ENCODE measurements around the gene ANKH.

Gene ANKH

DNA sequence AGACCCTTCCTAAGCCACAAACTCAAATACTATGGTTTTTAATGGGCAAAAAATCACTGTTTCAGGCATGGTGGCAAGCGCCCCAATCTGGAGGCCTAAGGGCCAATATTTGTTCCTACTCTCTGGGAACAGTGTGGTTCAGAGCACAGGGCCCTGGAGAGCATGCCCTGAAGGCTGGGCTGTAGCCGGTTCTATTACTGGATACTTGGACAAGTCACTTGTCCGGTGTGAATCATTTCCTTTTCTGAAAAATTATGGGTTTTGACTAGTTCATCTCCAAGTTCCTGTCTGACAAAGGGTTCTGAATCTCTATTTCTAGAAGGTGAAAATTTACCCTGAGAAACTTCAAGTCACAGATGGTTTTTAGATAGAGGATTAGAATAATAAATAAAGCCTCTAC lies 132.0 kb downstream of the ANKH start:
- DNase-seq (ENCODE audit: low read depth in 2 of 2), result peak; percentile 58 to 83
- TF ChIP-seq, protein P1, sequence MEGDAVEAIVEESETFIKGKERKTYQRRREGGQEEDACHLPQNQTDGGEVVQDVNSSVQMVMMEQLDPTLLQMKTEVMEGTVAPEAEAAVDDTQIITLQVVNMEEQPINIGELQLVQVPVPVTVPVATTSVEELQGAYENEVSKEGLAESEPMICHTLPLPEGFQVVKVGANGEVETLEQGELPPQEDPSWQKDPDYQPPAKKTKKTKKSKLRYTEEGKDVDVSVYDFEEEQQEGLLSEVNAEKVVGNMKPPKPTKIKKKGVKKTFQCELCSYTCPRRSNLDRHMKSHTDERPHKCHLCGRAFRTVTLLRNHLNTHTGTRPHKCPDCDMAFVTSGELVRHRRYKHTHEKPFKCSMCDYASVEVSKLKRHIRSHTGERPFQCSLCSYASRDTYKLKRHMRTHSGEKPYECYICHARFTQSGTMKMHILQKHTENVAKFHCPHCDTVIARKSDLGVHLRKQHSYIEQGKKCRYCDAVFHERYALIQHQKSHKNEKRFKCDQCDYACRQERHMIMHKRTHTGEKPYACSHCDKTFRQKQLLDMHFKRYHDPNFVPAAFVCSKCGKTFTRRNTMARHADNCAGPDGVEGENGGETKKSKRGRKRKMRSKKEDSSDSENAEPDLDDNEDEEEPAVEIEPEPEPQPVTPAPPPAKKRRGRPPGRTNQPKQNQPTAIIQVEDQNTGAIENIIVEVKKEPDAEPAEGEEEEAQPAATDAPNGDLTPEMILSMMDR (IDR thresholded peaks at IDR 0.05; ENCODE audit: low read depth, low read length), result no peak

DNA sequence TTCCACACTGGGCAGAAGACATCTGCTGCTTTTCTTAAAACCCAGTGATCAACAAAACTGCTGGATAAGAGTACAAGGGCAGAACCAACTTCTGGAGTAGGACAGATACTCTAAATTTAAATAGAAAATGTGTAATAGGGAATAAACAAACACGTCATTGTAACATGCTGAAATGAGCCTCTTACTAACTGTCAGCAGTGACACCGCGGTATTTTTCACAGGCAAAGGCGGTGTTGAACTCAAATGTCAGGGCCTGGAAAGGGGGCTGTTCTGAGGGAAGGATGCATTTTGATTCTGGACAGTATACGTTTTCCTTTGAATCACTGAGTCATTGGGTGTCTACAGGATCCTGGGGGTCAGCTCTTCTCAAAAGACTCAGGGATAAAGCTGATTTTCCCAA lies 133.5 kb downstream of the ANKH start:
- no peak overlapping the region for H3K4me3 ChIP-seq (replicated peaks in 1 of 2; ENCODE audit: low read depth in 2 of 2, low read length in 2 of 2)
- TF ChIP-seq, protein P1 (IDR thresholded peaks at IDR 0.05; ENCODE audit: low read depth, low read length), result no peak
- DNase-seq (ENCODE audit: low read depth in 2 of 2), result no peak

More for the DNA sequence above, 132.0 kb downstream of the ANKH start:
- H3K4me3 ChIP-seq (replicated peaks in 1 of 2; ENCODE audit: low read depth in 2 of 2, low read length in 2 of 2), result no peak overlapping the region

DNA sequence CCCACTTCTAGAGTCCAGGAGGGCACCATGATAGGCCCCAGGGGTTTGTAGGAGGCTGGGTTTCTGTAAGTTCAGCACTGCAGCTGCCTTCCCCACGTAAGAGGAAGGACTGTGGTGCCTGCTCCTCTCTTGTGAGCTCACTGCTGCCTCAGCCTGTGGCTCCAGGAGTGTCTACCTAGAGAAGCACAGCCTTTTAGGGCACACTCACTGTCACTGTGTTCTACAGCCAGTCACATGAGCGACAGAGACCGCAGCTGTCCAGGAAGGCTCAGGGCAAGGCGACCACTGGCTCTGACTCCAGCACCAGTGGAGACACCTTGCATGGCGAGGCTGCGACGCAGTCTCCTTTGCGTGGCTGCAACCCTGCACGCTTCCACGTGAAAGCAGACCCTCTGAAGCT lies 134.3 kb downstream of the ANKH start:
- no peak for DNase-seq (ENCODE audit: low read depth in 2 of 2)
- TF ChIP-seq, protein P1 (IDR thresholded peaks at IDR 0.05; ENCODE audit: low read depth, low read length), result no peak
- no peak overlapping the region for H3K4me3 ChIP-seq (replicated peaks in 1 of 2; ENCODE audit: low read depth in 2 of 2, low read length in 2 of 2)

DNA sequence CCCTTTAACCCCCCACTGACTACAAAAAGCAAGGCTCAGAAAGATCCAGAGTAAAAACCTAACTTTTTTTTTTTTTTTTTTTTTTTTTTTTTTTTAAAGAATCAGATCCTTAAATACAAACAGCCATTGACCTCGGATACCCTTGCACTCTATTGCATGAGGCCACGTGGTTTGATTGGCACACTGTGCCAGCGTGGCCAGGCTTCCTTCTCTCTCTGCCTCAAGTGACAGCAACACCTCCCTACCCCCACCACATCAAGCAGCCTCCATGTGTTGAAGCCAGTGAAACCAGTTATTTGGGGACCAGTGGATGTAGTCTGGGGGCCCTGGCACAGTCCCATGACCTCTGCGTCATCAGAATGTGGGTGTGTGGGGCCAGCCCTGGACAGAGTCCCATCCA lies 135.6 kb downstream of the ANKH start:
- no peak overlapping the region for H3K4me3 ChIP-seq (replicated peaks in 1 of 2; ENCODE audit: low read depth in 2 of 2, low read length in 2 of 2)
- no peak for DNase-seq (ENCODE audit: low read depth in 2 of 2)
- TF ChIP-seq, protein P1 (IDR thresholded peaks at IDR 0.05; ENCODE audit: low read depth, low read length), result no peak

DNA sequence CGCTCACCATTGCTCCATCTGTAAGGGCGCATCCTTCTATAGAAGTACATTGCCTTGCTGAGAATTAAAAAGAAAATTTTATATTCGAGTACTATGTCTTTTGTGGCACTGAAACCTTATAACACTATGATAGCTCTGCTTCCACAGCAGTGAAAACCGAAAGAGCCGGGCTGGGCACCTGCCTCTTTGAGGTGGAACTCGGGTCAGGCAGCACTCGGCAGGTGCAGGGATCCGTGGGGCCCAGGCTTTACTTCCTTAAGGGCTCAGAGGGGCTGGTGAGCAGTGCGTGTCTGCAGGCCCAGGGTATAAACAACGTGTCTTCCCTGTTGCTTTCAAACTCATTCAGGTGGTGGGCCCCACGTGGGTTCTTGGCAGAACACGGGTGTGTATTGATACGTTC lies 137.2 kb downstream of the ANKH start:
- H3K4me3 ChIP-seq (replicated peaks in 1 of 2; ENCODE audit: low read depth in 2 of 2, low read length in 2 of 2), result no peak overlapping the region
- DNase-seq (ENCODE audit: low read depth in 2 of 2), result no peak
- TF ChIP-seq, protein P1 (IDR thresholded peaks at IDR 0.05; ENCODE audit: low read depth, low read length), result no peak

DNA sequence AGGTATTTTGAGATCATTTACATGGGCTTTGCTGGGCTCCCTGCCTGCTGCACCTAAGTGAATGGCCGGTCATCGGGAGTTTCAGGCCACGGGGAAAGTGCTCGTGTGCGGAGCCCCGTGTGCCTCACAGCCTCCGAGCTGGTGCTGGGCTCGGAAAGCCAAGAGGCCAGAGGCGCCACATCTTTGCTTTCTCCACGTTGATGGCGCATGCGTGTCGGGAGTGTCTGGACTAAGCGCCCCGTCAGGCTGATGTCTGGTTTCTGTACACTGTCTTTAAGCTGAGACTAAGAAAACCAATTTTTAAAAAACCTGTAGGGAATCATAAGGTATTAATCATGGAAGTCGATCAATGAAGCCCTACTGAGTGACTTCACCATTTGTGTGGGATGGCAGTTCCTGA lies 137.9 kb downstream of the ANKH start:
- TF ChIP-seq, protein P1 (IDR thresholded peaks at IDR 0.05; ENCODE audit: low read depth, low read length), result no peak
- no peak for DNase-seq (ENCODE audit: low read depth in 2 of 2)
- no peak overlapping the region for H3K4me3 ChIP-seq (replicated peaks in 1 of 2; ENCODE audit: low read depth in 2 of 2, low read length in 2 of 2)

DNA sequence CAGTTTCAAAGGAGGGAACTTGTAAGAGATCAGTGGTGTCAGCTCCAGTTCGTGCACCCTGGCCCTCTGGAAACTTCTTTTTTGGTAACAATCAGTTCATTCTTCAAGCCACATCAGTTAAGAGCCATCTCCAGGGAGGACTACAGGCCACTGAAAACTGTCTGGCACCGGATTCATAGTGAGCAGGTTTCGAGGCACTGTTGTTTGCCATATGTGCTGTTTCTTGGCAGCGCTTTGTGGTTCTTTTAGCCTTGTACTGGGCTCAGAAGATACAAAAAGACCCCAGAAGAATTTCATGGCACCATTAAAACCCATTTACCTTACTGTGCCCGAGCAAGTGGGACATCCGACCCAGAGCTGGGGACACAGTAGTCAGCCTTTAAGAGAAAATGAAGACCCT lies 138.6 kb downstream of the ANKH start:
- TF ChIP-seq, protein P1 (IDR thresholded peaks at IDR 0.05; ENCODE audit: low read depth, low read length), result no peak
- H3K4me3 ChIP-seq (replicated peaks in 1 of 2; ENCODE audit: low read depth in 2 of 2, low read length in 2 of 2), result no peak overlapping the region
- no peak for DNase-seq (ENCODE audit: low read depth in 2 of 2)

Measured in cardiac fibroblast (primary cell).